ENCODE results near the gene AGBL3.
"Not testable (repeated sequence)": the region's sequence is repeated elsewhere in the genome, so short reads cannot be mapped to it uniquely, and the experiment has no call there.

Gene AGBL3

DNA sequence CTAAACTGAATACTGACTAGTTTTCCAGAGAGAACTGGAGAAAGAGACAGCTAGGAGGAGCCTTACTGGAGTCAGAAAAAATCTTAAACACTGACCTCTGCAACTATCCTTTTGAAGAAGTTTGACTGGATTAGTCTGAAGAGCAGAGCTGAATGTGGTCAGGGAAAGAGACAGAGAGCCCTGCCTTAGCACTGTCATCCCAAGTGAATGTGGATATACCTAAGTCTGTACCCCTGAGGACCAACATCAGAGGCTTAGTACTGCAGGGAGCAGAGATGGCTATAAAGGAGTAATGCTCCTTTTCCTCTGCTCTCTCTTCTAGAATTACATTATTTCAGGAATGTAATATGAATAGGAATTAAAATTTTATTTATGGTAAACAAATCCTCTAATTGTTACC lies 91.7 kb downstream of the AGBL3 start:
- no peak for DNase-seq

DNA sequence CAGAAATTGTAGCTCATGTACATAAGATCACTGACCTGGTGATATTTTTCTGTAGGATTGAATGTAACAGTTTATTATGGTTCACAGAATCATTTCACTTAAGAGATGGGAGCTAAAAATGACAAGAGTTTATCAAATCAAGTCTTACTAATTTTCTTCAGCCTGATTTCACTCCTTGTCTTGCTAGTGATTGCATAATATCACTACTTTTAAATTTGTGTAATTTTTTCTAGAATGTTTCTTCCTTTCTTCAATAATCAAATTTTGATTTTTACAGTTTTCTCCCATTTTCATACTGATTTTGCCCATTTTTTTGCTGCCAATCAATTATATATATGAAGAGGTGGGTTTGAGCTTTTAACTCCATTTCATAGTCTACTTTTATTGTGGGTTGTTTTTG lies 92.8 kb downstream of the AGBL3 start:
- no peak for DNase-seq

DNA sequence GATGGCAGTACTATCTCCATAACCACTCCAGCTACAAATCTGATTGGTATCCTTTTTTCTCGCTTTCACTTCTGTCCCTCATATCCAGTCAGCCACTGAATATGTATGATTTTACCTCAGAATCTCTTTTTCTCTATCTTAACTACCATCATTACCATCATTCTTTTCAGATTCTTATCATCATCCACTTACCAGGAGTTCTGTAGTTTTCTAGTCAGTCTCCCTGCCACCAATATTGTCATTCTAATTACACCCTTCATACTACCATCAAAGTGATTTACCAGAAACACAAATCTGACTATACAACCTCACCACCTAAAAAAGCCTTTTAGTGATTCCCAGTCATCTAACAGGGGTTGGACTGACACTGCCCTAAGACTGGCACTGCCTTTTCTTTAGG lies 96.7 kb downstream of the AGBL3 start:
- DNase-seq: no peak

DNA sequence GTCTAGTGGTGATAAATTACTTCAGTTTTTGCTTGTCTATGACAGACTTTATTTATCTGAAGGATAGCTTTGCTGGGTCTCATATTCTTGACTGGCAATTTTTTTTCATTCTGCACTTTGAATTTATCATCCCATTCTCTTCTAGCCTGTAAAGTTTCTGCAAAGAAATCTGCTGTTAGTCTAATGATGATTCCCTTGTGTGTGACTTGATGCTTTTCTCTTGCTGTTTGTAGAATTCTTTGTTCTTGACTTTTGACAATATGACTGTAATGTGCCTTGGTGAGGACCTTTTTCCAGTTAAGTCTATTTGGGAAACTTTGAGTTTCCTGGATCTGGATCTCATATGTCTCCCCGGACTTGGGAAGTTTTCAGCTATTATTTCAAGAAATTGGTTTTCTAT lies 102.3 kb downstream of the AGBL3 start:
- no peak for DNase-seq

DNA sequence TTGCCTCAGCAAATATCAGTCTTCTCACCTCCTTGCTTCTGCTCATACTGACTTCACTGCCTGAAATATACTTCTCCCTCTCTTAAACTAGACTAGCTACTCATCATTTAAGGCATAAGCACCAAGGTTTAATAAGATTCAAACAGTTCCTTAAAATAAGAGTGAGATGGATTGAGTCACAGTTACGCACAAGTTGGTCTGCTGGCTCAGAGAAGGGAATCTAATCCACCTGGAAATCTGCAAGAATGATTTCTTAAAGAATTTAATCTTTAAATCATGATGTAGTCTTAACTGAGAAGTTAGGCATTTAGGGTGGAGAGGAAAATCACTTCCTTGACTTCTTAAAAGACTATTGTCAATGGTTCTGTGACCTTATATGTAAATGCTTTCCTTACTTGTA lies 105.4 kb downstream of the AGBL3 start:
- no peak for DNase-seq

DNA sequence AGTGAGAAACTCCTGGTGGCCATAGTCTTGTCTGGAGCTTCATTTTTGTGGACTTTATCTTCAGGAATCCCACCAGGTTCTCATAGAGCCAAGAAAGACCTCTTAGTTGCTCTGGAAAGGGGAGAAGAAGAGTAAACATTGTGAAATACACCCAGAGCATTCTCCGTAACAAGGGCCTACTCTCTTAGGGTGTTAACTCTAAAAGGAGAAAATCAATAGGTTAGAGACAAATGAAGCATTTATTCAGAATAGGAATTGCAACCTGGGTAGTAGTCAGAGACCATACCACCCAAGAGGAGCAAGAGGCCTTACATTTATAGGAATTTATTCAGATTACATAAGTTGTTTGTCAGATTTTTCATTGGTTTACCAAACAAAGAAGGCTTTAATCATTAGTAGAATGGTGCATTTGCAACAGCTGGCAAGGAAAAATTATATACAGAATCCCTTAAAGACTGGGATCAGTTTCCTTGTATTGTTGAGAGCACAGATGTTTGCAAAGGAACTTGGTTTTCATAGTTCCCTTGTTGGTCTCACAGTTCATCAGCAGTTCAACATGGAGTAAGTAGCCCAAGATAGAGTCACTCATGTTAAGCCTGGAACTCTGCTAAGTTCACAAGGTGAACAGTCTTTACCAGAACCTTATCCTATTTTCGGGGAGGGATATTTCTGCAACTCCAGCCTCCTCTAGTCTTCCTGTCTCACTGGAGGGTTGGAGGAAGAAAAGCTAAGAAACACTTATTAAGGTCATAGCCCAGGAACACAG lies 108.3 kb downstream of the AGBL3 start:
- no peak for DNase-seq

DNA sequence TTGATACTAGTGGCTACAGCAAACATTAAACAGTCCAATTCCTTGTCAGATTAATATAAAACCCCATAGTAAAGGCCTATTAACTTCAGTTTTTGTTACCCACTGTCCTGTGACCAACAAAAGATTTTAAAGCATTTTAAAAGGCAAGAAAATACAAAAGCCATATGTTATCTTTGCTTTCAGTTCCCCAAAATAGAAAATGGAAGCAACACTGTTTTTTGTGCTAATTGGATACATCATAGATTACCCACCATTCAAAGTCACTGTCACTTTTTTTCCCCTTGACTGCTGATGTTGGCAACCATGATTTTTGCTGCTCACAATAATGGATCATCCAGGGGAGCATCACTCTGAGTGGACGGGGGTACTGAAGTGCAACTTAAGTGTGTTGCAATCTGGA lies 109.1 kb downstream of the AGBL3 start:
- no peak for DNase-seq

DNA sequence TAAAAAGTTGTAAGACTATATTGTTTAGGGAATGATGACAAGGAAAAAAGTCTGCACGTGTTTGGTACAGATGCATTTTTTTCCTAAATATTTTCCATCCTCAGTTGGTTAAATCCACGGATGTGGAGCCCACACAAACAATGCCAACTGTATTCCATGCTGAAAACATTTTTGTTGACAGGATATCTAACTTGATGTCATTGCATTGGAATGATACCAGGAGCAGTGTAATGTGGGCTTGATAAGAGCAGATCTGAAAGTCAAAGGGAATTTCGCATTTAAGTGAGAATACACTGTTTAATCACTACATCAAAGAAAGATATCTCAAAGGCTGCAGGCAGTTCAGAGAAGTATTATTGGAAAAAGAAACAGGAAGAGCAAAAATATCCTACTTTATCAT lies 112.1 kb downstream of the AGBL3 start:
- no peak for DNase-seq

DNA sequence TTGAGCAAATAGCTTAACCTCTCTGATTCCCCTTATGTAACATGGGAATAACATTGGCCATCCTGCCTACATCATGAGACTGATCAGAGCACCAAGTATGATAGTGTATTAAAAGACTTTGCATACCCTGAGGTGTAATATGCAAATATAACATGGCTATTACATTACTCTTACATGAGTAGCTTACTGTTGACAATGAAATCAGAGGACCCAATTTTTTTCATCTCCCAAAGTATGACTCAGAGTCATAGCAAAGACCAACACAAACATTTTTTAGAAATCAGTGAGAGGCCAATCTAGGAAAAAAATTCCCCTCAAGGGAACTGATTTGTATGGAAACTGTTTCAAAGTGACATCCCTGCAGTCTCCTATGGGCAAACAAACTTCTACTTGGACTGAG lies 114.5 kb downstream of the AGBL3 start:
- no peak for DNase-seq

DNA sequence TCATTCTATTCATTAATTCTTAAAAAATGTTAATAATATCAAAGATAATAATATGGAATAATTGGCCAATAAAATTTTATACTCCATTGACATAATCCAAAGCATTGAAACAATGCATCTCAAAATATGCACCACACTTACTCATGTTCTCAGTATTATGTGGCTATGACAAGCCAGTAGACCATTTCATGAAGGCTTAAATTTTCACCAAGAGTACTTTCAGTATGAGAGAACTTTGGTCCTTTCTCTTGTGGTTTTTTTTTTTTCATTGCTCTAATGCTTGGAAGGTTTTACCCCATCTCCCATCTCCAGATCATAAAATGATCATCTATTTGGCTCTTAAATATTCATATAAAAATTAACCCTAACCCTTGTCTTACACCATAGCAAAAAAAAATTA lies 116.1 kb downstream of the AGBL3 start:
- DNase-seq: no peak

DNA sequence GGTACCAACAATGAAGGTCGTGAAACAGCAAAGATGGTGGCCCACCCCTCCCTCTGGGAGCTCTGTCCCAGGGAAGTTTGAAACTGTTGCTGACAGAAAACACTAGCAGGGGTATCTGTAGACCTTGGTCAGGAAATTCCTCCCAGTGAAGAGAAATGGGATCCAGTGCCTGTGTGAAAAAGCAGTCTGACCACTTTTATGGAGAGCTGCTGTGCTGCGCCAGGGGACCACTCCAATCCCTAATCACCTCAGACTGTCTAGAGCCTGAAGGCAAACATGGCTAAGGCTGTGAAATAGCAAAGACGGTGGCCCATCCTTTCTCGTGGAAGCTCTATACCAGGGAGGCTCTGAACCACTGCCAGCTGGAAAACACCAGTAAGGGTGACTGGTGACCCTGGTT lies 123.3 kb downstream of the AGBL3 start:
- DNase-seq: no peak

DNA sequence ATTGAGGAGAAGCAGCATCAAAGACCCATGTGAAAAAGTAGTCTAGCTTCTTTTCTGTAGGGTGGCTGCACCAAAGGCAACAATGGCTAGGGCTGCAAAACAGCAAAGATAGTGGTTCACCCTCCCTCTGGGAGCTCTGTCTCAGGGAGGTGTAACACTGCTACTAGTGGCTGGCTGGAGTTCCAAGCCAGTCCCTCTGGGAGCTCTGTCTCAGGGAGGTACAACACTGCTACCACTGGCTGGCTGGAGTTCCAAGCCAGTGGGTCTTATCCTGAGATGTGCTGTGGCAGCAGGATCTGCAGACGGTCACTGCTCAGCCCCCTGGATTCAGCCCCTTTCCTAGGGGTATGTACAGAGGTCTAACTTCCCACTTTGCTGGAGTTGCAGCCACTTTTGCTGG lies 123.7 kb downstream of the AGBL3 start:
- DNase-seq: no peak

DNA sequence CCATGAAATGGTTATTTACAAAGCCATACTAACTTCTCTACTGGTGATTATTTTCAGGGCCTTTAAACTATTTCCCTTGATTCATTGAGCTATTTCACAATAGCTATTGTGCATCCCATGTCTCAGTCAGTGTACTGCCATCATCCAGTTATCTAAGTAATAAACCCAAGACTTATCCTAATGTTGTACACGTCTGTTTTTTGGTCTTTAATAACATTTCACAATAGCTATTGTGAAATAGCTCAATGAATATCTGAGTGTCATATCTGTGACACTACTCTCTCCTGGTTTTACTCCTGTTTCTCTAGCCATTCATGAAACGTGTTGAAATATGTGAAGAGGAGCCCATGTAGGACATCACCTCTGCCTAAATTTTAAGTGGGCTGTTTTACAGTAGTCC lies 125.1 kb downstream of the AGBL3 start:
- no peak for DNase-seq

DNA sequence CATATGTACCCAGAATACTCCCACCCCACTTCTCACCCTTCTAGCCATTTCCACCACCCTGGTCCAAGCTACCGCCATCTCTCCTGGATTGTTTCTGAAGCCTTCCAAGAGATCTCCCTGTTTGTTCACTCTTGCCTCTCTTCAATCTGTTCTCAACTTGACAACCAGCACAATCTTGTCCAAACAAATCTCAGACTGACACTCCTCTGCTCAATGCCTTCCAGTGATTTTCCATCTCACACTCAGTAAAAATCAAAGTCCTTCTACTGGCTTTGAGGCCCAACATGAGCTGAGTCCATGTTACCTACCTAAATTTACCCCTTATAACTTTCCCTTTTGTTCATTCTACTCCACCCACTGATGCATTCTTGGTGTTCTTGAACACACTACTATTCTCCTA lies 128.3 kb downstream of the AGBL3 start:
- DNase-seq: no peak

DNA sequence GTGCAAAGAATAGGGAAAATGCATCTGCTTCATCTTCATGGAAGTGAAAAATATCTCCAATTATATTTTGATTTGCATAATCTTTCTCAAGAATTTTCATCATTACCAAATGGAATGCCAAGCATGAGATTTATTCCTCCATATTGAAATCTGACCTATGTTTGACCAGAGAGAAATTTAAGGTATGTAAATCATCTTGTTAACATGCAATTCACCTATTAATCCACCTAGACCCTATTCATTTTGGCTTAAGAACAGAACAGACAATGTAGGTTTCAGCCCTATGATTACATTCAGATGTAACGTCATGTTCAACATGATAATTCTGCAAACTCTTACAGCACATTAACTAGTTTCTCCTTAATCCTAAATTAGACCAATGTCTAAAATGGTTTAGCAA lies 130.8 kb downstream of the AGBL3 start:
- no peak for DNase-seq

DNA sequence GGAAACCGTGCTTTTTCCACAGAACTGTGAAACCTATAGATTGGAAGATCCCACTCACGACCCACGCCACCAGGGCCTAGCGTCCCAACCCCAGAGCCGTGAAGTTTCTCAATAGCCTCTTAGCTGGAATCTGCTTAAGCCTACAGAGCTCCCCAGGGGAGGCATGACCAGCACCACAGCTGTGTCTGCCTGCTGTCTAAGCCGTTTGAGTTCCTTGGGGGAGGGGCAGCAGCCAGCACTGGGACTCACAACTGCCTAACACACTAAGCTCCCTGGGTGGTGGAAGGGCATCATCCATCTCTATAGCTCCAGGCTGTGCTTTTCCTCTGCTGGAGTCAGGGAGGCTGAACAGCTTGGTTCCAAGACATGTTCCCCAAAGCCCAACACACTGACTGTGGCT lies 135.6 kb downstream of the AGBL3 start:
- no peak for DNase-seq

DNA sequence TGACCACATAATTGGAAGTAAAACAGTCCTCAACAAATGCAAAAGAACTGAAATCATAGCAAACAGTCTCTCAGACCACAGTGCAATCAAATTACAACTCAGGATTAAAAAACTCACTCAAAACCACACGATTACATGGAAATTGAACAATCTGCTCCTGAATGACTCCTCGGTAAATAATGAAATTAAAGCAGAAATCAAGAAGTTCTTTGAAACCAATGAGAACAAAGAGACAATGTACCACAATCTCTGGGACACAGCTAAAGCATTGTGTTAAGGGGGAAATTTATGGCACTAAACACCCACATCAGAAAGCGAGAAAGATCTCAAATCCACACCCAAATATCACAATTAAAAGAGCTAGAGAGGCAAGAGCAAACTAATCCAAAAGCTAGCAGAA lies 138.3 kb downstream of the AGBL3 start:
- not testable (repeated sequence) for DNase-seq

DNA sequence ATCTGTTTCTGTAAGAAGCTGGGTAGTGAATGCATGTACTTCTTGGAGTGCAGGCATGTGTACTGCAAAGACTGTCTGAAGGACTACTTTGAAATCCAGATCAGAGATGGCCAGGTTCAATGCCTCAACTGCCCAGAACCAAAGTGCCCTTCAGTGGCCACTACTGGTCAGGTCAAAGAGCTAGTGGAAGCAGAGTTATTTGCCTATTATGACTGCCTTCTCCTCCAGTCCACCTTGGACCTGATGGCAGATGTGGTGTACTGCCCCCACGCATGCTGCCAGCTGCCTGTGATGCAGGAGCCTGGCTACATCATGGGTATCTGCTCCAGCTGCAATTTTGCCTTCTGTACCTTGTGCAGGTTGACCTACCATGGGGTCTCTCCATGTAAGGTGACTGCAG lies 142.6 kb downstream of the AGBL3 start:
- DNase-seq: no peak

DNA sequence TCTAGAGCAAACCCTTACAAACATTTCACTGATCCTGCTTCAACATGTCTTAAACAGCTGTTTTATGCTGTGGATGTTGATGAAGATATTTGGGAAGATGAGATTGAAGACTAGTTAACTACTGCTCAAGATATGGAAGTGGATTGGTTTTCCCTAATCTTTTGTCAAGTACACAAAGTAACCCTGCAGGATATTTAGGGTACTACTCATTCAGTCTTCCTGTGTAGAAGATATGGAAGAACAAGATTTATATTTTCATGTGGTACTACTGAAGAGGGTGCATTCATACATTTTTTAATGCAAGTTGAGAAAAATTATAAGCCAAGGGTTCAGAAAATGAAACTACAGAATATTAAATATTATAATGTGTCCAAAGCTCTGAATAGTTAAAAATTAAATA lies 143.3 kb downstream of the AGBL3 start:
- DNase-seq: no peak

DNA sequence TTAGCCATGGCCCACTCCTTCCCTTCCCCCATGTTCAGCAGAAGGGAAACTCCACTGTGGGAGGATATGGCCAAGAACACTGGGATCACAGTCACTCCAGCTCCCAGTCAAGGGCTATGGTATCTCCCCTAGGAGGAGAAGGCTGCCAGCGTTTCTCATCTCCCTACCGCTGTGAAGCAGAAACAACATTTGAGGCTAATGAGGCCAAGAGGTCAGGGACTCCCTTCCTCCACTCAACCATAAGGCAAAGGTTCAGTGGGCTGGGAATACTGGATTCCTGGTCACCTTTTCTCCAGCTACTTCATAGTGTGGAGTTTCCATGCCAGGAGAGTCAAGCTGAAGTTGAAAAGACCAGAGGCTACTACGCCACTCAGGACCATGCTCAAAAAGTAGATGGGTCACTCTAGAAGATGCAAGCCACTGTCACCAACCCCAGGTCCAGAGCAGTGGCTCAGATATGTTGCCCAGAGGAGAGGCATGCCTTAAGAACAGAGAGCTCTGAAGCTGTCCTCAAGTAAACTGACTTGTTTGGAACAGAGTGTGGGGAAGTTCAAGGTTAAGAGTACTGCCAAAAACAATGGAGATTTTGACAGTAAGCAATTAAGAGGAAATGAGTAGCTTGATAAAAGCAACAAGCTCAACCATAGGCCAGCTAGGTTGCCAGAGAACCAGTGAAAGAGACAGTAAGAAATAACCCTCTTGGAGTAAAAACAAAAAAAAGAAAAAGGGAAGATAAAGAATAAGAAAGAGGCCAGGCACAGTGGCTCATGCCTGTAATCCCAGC lies 157.8 kb downstream of the AGBL3 start:
- DNase-seq: peak; percentile 22

DNA sequence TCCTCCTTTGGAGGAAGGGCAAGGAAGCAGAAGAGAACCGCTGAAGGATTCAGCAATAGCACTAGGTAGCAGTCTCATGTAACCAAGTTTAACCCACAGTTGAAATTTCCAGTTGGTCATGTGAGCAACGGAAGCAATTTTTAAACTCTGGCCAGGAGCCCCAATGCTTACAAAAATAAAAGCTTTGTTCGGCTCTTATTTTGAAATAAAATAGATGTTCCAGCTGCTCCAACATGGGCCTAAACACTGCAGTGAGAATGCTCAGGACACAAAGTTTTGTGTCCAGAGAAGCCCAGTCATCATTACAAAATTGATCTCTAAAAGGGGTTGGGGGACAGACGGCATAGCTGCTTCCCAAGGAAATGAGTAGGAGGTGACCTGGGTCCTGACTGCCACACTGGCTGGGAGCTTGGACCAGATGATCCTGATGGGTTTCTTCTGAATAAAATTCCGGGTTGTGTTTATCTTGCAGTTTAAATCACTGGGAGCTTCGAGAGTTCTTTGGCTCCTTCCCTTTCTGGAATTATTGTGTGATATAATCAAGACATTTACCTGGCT lies 161.1 kb downstream of the AGBL3 start:
- DNase-seq: no peak

DNA sequence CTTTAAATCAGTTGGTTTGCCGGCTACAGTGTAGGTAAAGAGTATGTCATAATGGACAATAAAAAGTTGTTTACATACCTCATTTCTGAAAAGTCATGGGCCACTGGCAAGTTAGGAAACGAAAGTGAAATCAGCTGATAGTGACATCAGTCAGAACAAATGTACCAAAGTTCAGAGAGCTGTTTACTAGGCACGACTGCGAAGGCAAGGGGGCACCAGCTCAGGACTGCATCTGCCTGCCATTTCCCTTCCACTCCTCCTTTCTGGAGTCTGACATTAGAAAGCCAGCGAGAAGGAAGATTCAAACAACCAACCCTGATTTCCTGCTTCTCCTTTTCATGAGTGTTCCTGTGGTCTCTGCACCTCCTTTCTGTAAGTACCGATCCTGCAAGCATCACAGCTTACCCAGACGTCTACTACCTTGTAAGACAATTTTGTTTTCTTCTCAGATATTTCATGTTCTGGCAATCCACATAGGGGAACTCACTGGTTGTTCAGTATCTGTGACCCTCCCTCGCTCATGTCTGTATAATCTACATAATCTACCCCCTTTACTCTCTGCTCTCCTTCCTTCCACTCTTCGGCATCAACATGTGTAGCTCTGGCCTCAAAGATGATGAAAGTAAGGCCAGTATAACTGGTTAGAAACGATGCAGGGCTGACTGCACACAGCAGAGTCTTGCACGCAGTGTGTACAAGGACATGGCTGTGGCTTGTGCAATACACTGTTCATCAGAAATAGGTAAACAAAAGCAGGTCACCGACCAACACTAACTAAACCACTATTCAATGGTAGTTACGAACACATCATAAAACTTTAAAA lies 161.8 kb downstream of the AGBL3 start, which contains the start of gene TMEM140:
Gene TMEM140, plus strand, starts transcription at position 174 of the 823 bp plus-strand sequence. CDS start 16,370 bp downstream, outside the sequence.
- DNase-seq: no peak

DNA sequence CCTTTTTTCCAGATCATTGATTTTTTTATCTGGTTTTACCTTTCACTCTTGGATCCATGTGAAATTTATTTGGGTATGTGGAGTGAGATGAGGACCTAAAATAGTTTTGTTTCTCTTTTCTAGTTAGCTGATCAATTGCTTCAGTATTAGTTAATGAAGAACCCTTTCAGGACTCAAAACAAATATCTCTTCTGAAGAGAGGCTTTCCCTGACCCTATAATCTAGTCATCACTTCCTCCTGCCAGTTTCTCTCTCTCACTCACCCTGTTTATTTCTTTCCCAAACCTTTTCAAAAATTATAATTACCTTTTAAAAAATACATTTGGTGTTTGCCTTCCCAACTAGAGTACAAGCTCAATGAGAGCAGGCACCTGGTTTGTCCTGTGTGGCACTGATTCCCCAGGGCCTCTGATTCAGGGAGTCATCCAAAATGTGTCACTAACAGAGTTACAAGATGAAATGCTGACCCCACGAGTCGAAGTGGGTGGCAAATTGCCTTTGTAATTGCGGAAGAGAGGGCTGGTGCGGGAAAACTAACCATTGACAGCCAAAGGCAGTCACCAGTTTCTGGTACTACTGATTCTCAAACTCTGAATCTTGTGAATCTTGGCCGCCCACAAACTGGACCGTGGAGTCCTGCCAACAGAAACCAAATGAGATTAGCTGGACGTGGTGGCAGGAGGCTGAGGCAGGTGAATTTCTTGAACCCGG lies 163.9 kb downstream of the AGBL3 start:
- no peak for DNase-seq

Measured in eye (tissue), 1 donor.